Neuron (in vitro differentiated cells): ENCODE measurements around the gene NOP10.
A peak's percentile ranks its signal among the peaks of the same experiment; 100 is the strongest.

ENCODE experiments used
- H2AFZ ChIP-seq: one replicate; pipeline ENCODE4 v1.6.1; 2013; ENCODE audit warnings: low read depth, mild to moderate bottlenecking, inconsistent platforms, low read length, moderate library complexity
- H3K27me3 ChIP-seq: one replicate; pipeline ENCODE4 v1.6.1; 2013; ENCODE audit warnings: low read length; ENCODE audit not compliant: insufficient read depth
- H3K36me3 ChIP-seq: one replicate; pipeline ENCODE4 v1.6.1; 2013; ENCODE audit warnings: low read length; ENCODE audit not compliant: insufficient read depth
- H3K4me1 ChIP-seq: one replicate; pipeline ENCODE4 v1.6.1; 2013; ENCODE audit warnings: low read length; ENCODE audit not compliant: insufficient read depth
- H3K4me3 ChIP-seq: 2 replicates; pipeline ENCODE4 v1.5.1; 2013; ENCODE audit warnings: mild to moderate bottlenecking, low read length, moderate library complexity
- H3K9me3 ChIP-seq: one replicate; pipeline ENCODE4 v1.6.1; 2013; ENCODE audit warnings: low read length

NOP10 gene

DNA sequence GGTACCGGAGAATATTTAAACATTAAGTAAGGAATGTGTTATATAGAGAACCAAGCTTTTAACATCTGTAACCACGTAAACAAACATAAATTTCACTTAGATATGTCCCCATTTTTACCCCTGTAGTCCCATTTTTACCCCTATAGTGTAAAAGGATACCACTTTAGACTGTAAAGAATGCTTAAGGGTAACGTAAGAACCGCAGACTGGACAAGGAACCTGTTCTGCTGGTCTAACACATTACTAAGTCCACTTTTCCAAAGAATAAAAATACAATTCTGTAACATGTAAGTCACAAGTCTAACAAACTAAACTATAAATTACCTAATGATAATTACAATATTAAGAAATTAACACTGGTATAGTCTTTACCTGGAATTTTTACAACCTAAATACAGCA, 8.3 kb downstream of the NOP10 start:
- peaks cover 4% of the 10 kb centered on the region for H3K36me3 ChIP-seq
- no peaks in the 10 kb centered on the region for H3K27me3 ChIP-seq
- peaks cover 10% of the 10 kb centered on the region for H3K4me1 ChIP-seq
- H2AFZ ChIP-seq = no peak overlapping the region
- H3K4me3 ChIP-seq = no peak overlapping the region
- no peaks in the 10 kb centered on the region for H3K9me3 ChIP-seq

GRCh38 chr15:34332553-34333120, 10.3 kb downstream of the NOP10 start:
- Histone ChIP-seq H2AFZ (no peak overlapping the region), H3K4me1 (peaks cover 10% of the 10 kb centered on the region), H3K9me3 (no peaks in the 10 kb centered on the region), H3K27me3 (no peaks in the 10 kb centered on the region), H3K36me3 (no peaks in the 10 kb centered on the region), H3K4me3 (no peak overlapping the region)

DNA sequence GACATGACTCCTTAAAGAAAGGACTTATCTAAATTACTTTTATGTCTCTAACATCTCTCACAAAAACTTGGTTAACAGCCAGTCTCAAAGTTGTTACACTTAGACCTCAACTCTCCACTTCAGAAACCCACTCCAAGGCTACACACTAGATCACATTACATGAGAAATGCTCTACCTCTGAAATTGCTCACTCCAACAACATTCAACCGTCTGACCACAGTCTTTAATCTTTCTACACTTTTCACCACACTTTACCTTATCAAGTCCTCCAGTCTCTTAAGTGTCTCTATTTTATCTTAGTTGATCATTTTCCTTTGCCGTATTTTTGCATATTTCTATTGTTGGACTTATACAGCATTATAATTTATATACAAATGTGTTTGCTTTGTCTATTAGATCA, 11.1 kb downstream of the NOP10 start:
- Histone ChIP-seq H3K27me3 (no peaks in the 10 kb centered on the region), H3K4me3 (no peak overlapping the region), H3K36me3 (no peaks in the 10 kb centered on the region), H2AFZ (no peak overlapping the region), H3K4me1 (peaks cover 6% of the 10 kb centered on the region), H3K9me3 (no peaks in the 10 kb centered on the region)

- Histone ChIP-seq H2AFZ (no peak overlapping the region), H3K36me3 (no peaks in the 10 kb centered on the region), H3K4me1 (peaks cover 2% of the 10 kb centered on the region), H3K27me3 (no peaks in the 10 kb centered on the region), H3K9me3 (no peaks in the 10 kb centered on the region), H3K4me3 (no peak overlapping the region)
Observed at GRCh38 chr15:34330279-34330678, 12.7 kb downstream of the NOP10 start.

GRCh38 chr15:34329006-34329405, 13.9 kb downstream of the NOP10 start:
- Histone ChIP-seq H3K4me3 (no peak overlapping the region), H3K27me3 (no peaks in the 10 kb centered on the region), H3K4me1 (no peaks in the 10 kb centered on the region), H3K36me3 (no peaks in the 10 kb centered on the region), H3K9me3 (no peaks in the 10 kb centered on the region), H2AFZ (no peak overlapping the region)

DNA sequence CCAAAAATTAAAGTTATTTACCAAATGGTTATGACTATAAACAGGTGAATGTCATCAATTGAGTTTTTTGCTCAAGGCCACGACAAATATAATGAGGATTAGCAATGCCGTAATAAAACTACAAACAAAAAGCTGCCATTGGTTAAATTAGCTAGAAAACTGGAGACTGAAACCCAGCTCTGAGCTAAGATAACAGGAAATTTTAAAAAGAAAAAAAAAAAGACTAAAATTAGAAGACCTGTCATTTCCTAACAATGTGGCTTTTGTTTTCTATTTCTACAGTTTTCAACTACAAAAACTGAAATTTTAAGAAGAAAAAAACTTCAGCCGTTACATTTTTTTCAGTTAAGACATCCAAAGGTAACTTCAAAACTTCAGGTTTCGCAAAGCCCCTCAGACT, 15.0 kb downstream of the NOP10 start:
- H2AFZ ChIP-seq = no peak overlapping the region
- no peaks in the 10 kb centered on the region for H3K27me3 ChIP-seq
- H3K36me3 ChIP-seq = no peaks in the 10 kb centered on the region
- H3K4me3 ChIP-seq = no peak overlapping the region
- no peaks in the 10 kb centered on the region for H3K4me1 ChIP-seq
- H3K9me3 ChIP-seq = peaks cover 2% of the 10 kb centered on the region

DNA sequence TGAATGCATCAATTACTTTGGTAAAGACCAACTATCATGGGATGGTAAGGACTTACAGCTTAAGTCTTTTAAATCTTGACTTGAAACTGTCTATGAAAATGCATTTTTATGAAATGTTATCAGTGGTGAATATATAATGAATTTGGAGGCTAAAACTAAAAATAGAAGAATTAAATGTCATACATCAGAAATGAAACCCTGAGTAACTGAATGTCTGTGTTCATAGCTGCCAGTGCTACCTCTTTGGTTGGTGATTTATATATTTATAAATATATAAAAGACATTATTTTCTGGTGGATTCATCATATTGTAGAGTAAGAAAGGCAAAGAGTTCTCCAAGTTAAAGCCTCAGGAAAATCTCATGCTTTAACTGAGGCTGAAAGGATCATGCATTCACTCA, 17.6 kb downstream of the NOP10 start:
- Histone ChIP-seq H3K36me3 (no peaks in the 10 kb centered on the region), H2AFZ (no peak overlapping the region), H3K9me3 (peaks cover 2% of the 10 kb centered on the region), H3K4me3 (no peak overlapping the region), H3K4me1 (no peaks in the 10 kb centered on the region), H3K27me3 (no peaks in the 10 kb centered on the region)

- Histone ChIP-seq H3K4me1 (no peaks in the 10 kb centered on the region), H3K27me3 (no peaks in the 10 kb centered on the region), H3K9me3 (peaks cover 2% of the 10 kb centered on the region), H2AFZ (no peak overlapping the region), H3K36me3 (no peaks in the 10 kb centered on the region), H3K4me3 (no peak overlapping the region)
Observed at GRCh38 chr15:34324933-34325332, 18.0 kb downstream of the NOP10 start.

- Histone ChIP-seq H3K4me3 (no peak overlapping the region), H2AFZ (no peak overlapping the region), H3K9me3 (peaks cover 2% of the 10 kb centered on the region), H3K36me3 (no peaks in the 10 kb centered on the region), H3K27me3 (no peaks in the 10 kb centered on the region), H3K4me1 (no peaks in the 10 kb centered on the region)
Observed at GRCh38 chr15:34323217-34323616, 19.7 kb downstream of the NOP10 start.

GRCh38 chr15:34318277-34319079, 24.5 kb downstream of the NOP10 start:
- Histone ChIP-seq H3K4me3 (no peak overlapping the region), H2AFZ (peak overlapping the region; percentile 41), H3K27me3 (no peaks in the 10 kb centered on the region), H3K36me3 (no peaks in the 10 kb centered on the region), H3K4me1 (no peaks in the 10 kb centered on the region), H3K9me3 (peaks cover 2% of the 10 kb centered on the region)

GRCh38 chr15:34314491-34315490, 28.1 kb downstream of the NOP10 start:
- Histone ChIP-seq H2AFZ (no peak overlapping the region), H3K27me3 (no peaks in the 10 kb centered on the region), H3K4me1 (no peaks in the 10 kb centered on the region), H3K4me3 (no peak overlapping the region), H3K36me3 (no peaks in the 10 kb centered on the region), H3K9me3 (no peaks in the 10 kb centered on the region)

DNA sequence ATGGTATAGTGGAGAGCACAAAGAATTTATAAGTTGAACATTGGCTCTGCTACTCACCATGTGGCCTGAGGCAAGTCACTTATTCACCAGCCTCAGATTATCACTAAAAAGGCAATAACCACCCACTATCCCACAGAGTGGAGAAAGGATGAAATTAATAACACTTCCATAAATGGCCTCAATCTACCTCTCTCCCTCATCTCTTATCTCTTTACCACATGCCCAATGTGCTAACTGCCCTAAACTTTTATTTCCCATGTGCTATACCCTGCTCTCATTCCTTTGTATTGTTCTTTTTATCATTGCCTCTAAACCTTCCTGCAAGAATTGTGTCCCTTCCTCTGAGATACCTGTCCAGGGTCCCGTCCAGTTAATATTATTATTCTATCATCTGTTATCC, 31.4 kb downstream of the NOP10 start:
- Histone ChIP-seq H3K4me1 (no peaks in the 10 kb centered on the region), H3K27me3 (no peaks in the 10 kb centered on the region), H3K9me3 (no peaks in the 10 kb centered on the region), H3K4me3 (no peak overlapping the region), H3K36me3 (no peaks in the 10 kb centered on the region), H2AFZ (no peak overlapping the region)

- no peaks in the 10 kb centered on the region for H3K27me3 ChIP-seq
Observed at GRCh38 chr15:34304613-34305012, 38.3 kb downstream of the NOP10 start.

More at GRCh38 chr15:34304613-34305012, 38.3 kb downstream of the NOP10 start:
- Histone ChIP-seq H3K9me3 (no peaks in the 10 kb centered on the region), H2AFZ (no peak overlapping the region), H3K4me1 (no peaks in the 10 kb centered on the region), H3K36me3 (no peaks in the 10 kb centered on the region), H3K4me3 (no peak overlapping the region)
